DOHH2 (cell line): Measurements from ENCODE around the gene HEMGN.

ENCODE experiments used
- EZH2phosphoT487 ChIP-seq: fragments of 200-600 bp; sonication (generic); IDR thresholded peaks from 2 replicates; pipeline ENCODE4 v1.6.1; 2017; ENCODE audit warnings: borderline replicate concordance, mild to moderate bottlenecking, antibody characterized with exemption, low read length, moderate library complexity, mixed read lengths
- TF ChIP-seq, protein P1 (sequence below): fragments of 200-600 bp; sonication (generic); IDR thresholded peaks from one replicate; pipeline ENCODE4 v1.5.1; 2014; ENCODE audit warnings: antibody characterized with exemption, mild to moderate bottlenecking, low read depth, low read length; ENCODE audit not compliant: poor library complexity, severe bottlenecking

DNA sequence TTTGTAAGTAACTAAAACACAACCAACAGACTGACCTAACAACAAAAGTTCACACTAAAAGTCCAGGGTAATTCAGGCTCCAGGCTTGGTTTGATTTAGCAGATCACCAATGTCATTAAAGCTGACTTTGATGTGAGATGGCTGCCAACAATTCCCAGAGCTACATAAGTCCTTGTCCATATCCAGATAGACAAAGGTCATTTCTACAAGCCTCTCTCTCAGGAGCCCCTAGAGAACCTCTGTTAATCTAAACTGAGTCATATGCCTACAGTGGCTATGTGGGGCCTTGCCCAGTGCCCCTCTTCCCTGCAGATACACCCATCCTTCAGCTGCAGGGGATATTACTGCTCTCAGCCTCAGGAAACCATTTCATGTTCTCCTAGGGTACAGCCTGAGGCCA lies 26.9 kb upstream of the HEMGN start:
- TF ChIP-seq, protein P1, sequence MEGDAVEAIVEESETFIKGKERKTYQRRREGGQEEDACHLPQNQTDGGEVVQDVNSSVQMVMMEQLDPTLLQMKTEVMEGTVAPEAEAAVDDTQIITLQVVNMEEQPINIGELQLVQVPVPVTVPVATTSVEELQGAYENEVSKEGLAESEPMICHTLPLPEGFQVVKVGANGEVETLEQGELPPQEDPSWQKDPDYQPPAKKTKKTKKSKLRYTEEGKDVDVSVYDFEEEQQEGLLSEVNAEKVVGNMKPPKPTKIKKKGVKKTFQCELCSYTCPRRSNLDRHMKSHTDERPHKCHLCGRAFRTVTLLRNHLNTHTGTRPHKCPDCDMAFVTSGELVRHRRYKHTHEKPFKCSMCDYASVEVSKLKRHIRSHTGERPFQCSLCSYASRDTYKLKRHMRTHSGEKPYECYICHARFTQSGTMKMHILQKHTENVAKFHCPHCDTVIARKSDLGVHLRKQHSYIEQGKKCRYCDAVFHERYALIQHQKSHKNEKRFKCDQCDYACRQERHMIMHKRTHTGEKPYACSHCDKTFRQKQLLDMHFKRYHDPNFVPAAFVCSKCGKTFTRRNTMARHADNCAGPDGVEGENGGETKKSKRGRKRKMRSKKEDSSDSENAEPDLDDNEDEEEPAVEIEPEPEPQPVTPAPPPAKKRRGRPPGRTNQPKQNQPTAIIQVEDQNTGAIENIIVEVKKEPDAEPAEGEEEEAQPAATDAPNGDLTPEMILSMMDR: no peak
- no peak for TF ChIP-seq EZH2phosphoT487
